Panc1 (cell line): Measurements from ENCODE around the gene ASXL1. TPM values are rescaled to one million over a fixed set of nuclear protein-coding genes. Genes with fewer than 3 reads are reported as not detected.

Source experiments
- ATAC-seq: fragments of 200-7000 bp; cut with Tn5 transposase; 2 replicates; pipeline ENCODE4 v1.9.1; 2020; ENCODE audit warnings: mild to moderate bottlenecking, moderate library complexity
- BruUV-seq: library from RNA; stranded (reverse); fragments of 400-500 nt; replicated peaks from 2 replicates; lab custom pipeline; 2021; lab: Mats Ljungman, UMichigan
- CTCF ChIA-PET: fragments of 300-600 bp; sonication (Branson Sonifier 250); formaldehyde crosslinking; loops from one replicate; lab custom pipeline; 2022; ENCODE audit warnings: antibody characterized with exemption; lab: Charles Lee
- POLR2A ChIA-PET: fragments of 300-600 bp; sonication (Branson Sonifier 250); formaldehyde crosslinking; loops from one replicate; lab custom pipeline; 2022; ENCODE audit warnings: antibody characterized with exemption; lab: Charles Lee
- DNase-seq: peaks from one replicate; pipeline ENCODE4 v3.0.0-alpha.2; 2010; ENCODE audit warnings: low read depth, low spot score
- H3K27ac ChIP-seq: 2 replicates; pipeline ENCODE4 v1.5.1; 2011; ENCODE audit warnings: mild to moderate bottlenecking, low read length, inconsistent platforms
- H3K27me3 ChIP-seq: fragments of 200-500 bp; sonication (Bioruptor generic); 2 replicates; pipeline ENCODE4 v1.6.0; 2014; ENCODE audit warnings: low read length, inconsistent platforms; ENCODE audit not compliant: control insufficient read depth, insufficient read depth
- H3K36me3 ChIP-seq: fragments of 200-500 bp; sonication (Bioruptor generic); 2 replicates; pipeline ENCODE4 v1.5.1; 2014; ENCODE audit warnings: inconsistent platforms, mild to moderate bottlenecking, low read length, moderate library complexity; ENCODE audit not compliant: control insufficient read depth, insufficient read depth
- H3K4me1 ChIP-seq: 2 replicates; pipeline ENCODE4 v1.5.1; 2011; ENCODE audit warnings: inconsistent platforms, mild to moderate bottlenecking, low read length, moderate library complexity; ENCODE audit not compliant: control insufficient read depth, insufficient read depth
- H3K4me3 ChIP-seq, 2 experiments: 2 replicates each; pipeline ENCODE4 v1.5.1; 2011 to 2012; ENCODE audit warnings: low read depth in 2 of 2, low read length in 2 of 2, mild to moderate bottlenecking in 2 of 2, inconsistent platforms in 1 of 2, moderate library complexity in 1 of 2
- H3K9me3 ChIP-seq: fragments of 200-500 bp; sonication (Bioruptor generic); 2 replicates; pipeline ENCODE4 v1.5.1; 2014; ENCODE audit warnings: low read depth, mild to moderate bottlenecking, inconsistent platforms, low read length, moderate library complexity; ENCODE audit not compliant: control insufficient read depth, insufficient read depth
- POLR2AphosphoS5 ChIP-seq: IDR thresholded peaks from 2 replicates; pipeline ENCODE4 v1.6.1; 2012; ENCODE audit warnings: mild to moderate bottlenecking, low read depth, low read length, moderate library complexity
- SIN3A ChIP-seq: IDR thresholded peaks from 2 replicates; pipeline ENCODE4 v1.6.1; 2012; ENCODE audit warnings: low read depth, mild to moderate bottlenecking, low read length, moderate library complexity, borderline replicate concordance; ENCODE audit not compliant: insufficient read depth
- TCF7L2 ChIP-seq: IDR thresholded peaks from 2 replicates; pipeline ENCODE4 v1.6.1; 2011; ENCODE audit warnings: mild to moderate bottlenecking, low read depth, low read length, inconsistent platforms
- in situ Hi-C: cut with HindIII; loops from 2 replicates; pipeline ENCODE4 v1.10.0; 2016; ENCODE audit warnings: low sequenced_read_pairs, low pct_unique_long_range_greater_than_20kb
- intact Hi-C: fragments of 100-400 bp; cut with micrococcal nuclease; formaldehyde crosslinking; loops from one replicate; pipeline ENCODE4 v1.10.0; 2022; ENCODE audit not compliant: unreplicated experiment
- total RNA-seq: library from RNA; stranded (reverse); gene quantifications from one replicate; pipeline ENCODE4 v1.2.1, GENCODE V29; 2021; ENCODE audit not compliant: unreplicated experiment
- TF ChIP-seq, protein P1 (sequence below): fragments of 450-650 bp; IDR thresholded peaks from 2 replicates; pipeline ENCODE4 v1.5.1; 2017; ENCODE audit warnings: mild to moderate bottlenecking
- TF ChIP-seq, protein P2 (sequence below), 2 experiments: IDR thresholded peaks; 2 replicates each; pipeline ENCODE4 v1.6.1; 2011 to 2012; ENCODE audit warnings: low read depth in 2 of 2, control low read depth in 1 of 2, low read length in 1 of 2, mild to moderate bottlenecking in 1 of 2, moderate library complexity in 1 of 2; ENCODE audit not compliant: insufficient read depth in 1 of 2

The ASXL1 gene
- total RNA-seq, 1 experiment from 2014 or later, result 205 TPM

- in situ Hi-C loops, result no loop called here
- no peak overlapping the region for H3K4me3 ChIP-seq
Measured at GRCh38 chr20:32470940-32471339, 112.8 kb downstream of the ASXL1 start.

DNA sequence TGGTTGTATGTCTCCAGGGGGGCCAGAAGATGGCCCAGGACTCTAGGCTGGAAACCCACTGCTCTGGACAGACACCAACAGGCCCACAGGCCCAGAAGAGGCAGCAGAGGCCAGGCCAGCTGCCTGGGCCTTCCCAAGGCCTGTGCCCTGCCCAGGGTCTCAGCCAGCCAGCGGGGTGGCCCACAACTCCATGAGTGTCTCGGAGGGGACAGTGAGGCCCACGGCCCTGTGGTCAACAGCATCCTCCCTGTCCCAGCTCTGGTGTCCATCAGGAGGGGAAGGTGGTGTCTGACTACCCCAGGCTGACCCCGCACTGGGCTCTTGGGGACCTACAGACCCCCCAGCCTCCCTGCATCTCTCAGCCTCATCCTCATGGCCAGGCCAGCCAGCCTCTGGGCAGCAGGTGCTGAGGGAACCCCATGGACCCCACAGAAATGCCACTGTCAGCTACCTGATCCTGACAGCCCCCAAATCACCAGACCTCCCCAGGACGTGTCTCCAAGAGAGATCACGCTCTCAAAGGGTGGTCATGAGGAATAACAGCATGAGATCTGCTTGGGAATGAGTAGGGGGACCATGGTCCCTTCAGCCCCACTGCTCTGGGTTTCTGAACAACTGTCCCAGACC, 114.6 kb downstream of the ASXL1 start:
- in situ Hi-C loops, result no loop called here

More at GRCh38 chr20:32470940-32471339, 112.8 kb downstream of the ASXL1 start:
- TF ChIP-seq SIN3A (no peak), POLR2AphosphoS5 (no peak), TCF7L2 (no peak)
- TF ChIP-seq, protein P1, sequence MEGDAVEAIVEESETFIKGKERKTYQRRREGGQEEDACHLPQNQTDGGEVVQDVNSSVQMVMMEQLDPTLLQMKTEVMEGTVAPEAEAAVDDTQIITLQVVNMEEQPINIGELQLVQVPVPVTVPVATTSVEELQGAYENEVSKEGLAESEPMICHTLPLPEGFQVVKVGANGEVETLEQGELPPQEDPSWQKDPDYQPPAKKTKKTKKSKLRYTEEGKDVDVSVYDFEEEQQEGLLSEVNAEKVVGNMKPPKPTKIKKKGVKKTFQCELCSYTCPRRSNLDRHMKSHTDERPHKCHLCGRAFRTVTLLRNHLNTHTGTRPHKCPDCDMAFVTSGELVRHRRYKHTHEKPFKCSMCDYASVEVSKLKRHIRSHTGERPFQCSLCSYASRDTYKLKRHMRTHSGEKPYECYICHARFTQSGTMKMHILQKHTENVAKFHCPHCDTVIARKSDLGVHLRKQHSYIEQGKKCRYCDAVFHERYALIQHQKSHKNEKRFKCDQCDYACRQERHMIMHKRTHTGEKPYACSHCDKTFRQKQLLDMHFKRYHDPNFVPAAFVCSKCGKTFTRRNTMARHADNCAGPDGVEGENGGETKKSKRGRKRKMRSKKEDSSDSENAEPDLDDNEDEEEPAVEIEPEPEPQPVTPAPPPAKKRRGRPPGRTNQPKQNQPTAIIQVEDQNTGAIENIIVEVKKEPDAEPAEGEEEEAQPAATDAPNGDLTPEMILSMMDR, result no peak
- TF ChIP-seq, protein P2, sequence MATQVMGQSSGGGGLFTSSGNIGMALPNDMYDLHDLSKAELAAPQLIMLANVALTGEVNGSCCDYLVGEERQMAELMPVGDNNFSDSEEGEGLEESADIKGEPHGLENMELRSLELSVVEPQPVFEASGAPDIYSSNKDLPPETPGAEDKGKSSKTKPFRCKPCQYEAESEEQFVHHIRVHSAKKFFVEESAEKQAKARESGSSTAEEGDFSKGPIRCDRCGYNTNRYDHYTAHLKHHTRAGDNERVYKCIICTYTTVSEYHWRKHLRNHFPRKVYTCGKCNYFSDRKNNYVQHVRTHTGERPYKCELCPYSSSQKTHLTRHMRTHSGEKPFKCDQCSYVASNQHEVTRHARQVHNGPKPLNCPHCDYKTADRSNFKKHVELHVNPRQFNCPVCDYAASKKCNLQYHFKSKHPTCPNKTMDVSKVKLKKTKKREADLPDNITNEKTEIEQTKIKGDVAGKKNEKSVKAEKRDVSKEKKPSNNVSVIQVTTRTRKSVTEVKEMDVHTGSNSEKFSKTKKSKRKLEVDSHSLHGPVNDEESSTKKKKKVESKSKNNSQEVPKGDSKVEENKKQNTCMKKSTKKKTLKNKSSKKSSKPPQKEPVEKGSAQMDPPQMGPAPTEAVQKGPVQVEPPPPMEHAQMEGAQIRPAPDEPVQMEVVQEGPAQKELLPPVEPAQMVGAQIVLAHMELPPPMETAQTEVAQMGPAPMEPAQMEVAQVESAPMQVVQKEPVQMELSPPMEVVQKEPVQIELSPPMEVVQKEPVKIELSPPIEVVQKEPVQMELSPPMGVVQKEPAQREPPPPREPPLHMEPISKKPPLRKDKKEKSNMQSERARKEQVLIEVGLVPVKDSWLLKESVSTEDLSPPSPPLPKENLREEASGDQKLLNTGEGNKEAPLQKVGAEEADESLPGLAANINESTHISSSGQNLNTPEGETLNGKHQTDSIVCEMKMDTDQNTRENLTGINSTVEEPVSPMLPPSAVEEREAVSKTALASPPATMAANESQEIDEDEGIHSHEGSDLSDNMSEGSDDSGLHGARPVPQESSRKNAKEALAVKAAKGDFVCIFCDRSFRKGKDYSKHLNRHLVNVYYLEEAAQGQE (IDR thresholded peaks at IDR 0.05; ENCODE audit: insufficient read depth in 1 of 2, low read depth in 2 of 2, low read length in 1 of 2), result no peak
- no TSS peak for BruUV-seq
- Histone ChIP-seq H3K27me3 (no peaks in the 10 kb centered on the region), H3K4me1 (peaks cover 22% of the 10 kb centered on the region), H3K36me3 (no peaks in the 10 kb centered on the region), H3K27ac (no peak overlapping the region), H3K9me3 (no peaks in the 10 kb centered on the region)
- POLR2A ChIA-PET, result interaction anchor here (0.6 kb wide), 1 partner anchor 121 kb away, joined by 10 read pairs; no protein-coding TSS in a partner anchor
- DNase-seq (no peak), ATAC-seq (no peak)
- CTCF ChIA-PET, result interaction anchor here (0.6 kb wide), 1 partner anchor 60 kb away, joined by 9 read pairs; no protein-coding TSS in a partner anchor
- intact Hi-C loops, result no loop called here

More for the DNA sequence above, 114.6 kb downstream of the ASXL1 start:
- POLR2A ChIA-PET, result no interaction called here
- no peaks in the 10 kb centered on the region for H3K36me3 ChIP-seq
- H3K9me3 ChIP-seq, result no peaks in the 10 kb centered on the region
- intact Hi-C loops, result no loop called here
- no peak for ATAC-seq
- BruUV-seq, result no TSS peak
- CTCF ChIA-PET, result no interaction called here
- peaks cover 37% of the 10 kb centered on the region for H3K4me1 ChIP-seq
- no peak overlapping the region for H3K27ac ChIP-seq
- TF ChIP-seq, protein P1, result no peak
- TF ChIP-seq POLR2AphosphoS5 (no peak), TCF7L2 (no peak), SIN3A (no peak)
- TF ChIP-seq, protein P2 (IDR thresholded peaks at IDR 0.05; ENCODE audit: insufficient read depth in 1 of 2, low read depth in 2 of 2, low read length in 1 of 2), result no peak
- H3K4me3 ChIP-seq, result no peak overlapping the region
- DNase-seq, result no peak
- H3K27me3 ChIP-seq, result no peaks in the 10 kb centered on the region
